IMR-90 (cell line): Measurements from ENCODE around the gene UBFD1. TPM values are rescaled to one million over a fixed set of nuclear protein-coding genes. Genes with fewer than 3 reads are reported as not detected.

Experiments used
- ATAC-seq: fragments of 200-7000 bp; cut with Tn5 transposase; 2 replicates; pipeline ENCODE4 v1.9.1; 2020; ENCODE audit warnings: low read depth, mild to moderate bottlenecking, moderate library complexity
- BruUV-seq: library from RNA; stranded (reverse); fragments of 400-500 nt; replicated peaks from 2 replicates; lab custom pipeline; 2021; lab: Mats Ljungman, UMichigan
- CTCF ChIA-PET: fragments of 300-600 bp; formaldehyde crosslinking; extraction: SDS; loops from one replicate; lab custom pipeline; 2021; ENCODE audit warnings: antibody characterized with exemption; lab: Yijun Ruan, JAX
- POLR2A ChIA-PET: fragments of 300-600 bp; sonication (Branson Sonifier 250); formaldehyde crosslinking; loops from one replicate; lab custom pipeline; 2022; ENCODE audit warnings: antibody characterized with exemption; ENCODE audit not compliant: unreplicated experiment; lab: Charles Lee
- DNase-seq: peaks from one replicate; pipeline ENCODE4 v3.0.0; 2013
- H2AFZ ChIP-seq: replicated peaks from 2 replicates; pipeline ENCODE3; 2013; ENCODE audit warnings: low read length, mild to moderate bottlenecking; ENCODE audit not compliant: poor library complexity
- H2AK5ac ChIP-seq: 2 replicates; pipeline ENCODE4 v1.6.1; 2013; ENCODE audit warnings: low read depth, low read length, inconsistent platforms
- H2AK9ac ChIP-seq: replicated peaks from 2 replicates; pipeline ENCODE3; 2013; ENCODE audit warnings: mild to moderate bottlenecking, low read depth, low read length, moderate library complexity; ENCODE audit not compliant: poor library complexity
- H2BK120ac ChIP-seq: 2 replicates; pipeline ENCODE4 v1.6.1; 2013; ENCODE audit warnings: low read depth, low read length, inconsistent platforms
- H2BK15ac ChIP-seq: 3 replicates; pipeline ENCODE4 v1.6.1; 2013; ENCODE audit warnings: low read depth, low read length, inconsistent platforms
- H2BK20ac ChIP-seq: 2 replicates; pipeline ENCODE4 v1.6.1; 2013; ENCODE audit warnings: low read depth, mild to moderate bottlenecking, inconsistent platforms, low read length, moderate library complexity
- H2BK5ac ChIP-seq: 2 replicates; pipeline ENCODE4 v1.6.1; 2013; ENCODE audit warnings: mild to moderate bottlenecking, low read depth, low read length, inconsistent platforms; ENCODE audit not compliant: poor library complexity, severe bottlenecking
- H3K14ac ChIP-seq: replicated peaks from 2 replicates; pipeline ENCODE4 v1.6.1; 2013; ENCODE audit warnings: low read depth, low read length, inconsistent platforms
- H3K18ac ChIP-seq: 2 replicates; pipeline ENCODE4 v1.6.1; 2013; ENCODE audit warnings: low read depth, low read length, control low read depth
- H3K23ac ChIP-seq: 2 replicates; pipeline ENCODE4 v1.6.1; 2013; ENCODE audit warnings: low read depth, low read length, inconsistent platforms
- H3K27ac ChIP-seq: 2 replicates; pipeline ENCODE4 v1.5.1; 2013; ENCODE audit warnings: mild to moderate bottlenecking, control low read depth, low read length; ENCODE audit not compliant: insufficient read depth
- H3K27me3 ChIP-seq: 2 replicates; pipeline ENCODE4 v1.6.1; 2013; ENCODE audit warnings: low read length; ENCODE audit not compliant: control insufficient read depth, insufficient read depth
- H3K36me3 ChIP-seq: 2 replicates; pipeline ENCODE4 v1.6.1; 2013; ENCODE audit warnings: low read length, mixed read lengths; ENCODE audit not compliant: control insufficient read depth, insufficient read depth
- H3K4ac ChIP-seq: 2 replicates; pipeline ENCODE4 v1.6.1; 2013; ENCODE audit warnings: low read depth, low read length, inconsistent platforms
- H3K4me1 ChIP-seq: 2 replicates; pipeline ENCODE4 v1.6.1; 2013; ENCODE audit warnings: low read length, mixed read lengths; ENCODE audit not compliant: control insufficient read depth, insufficient read depth
- H3K4me2 ChIP-seq: 2 replicates; pipeline ENCODE4 v1.6.1; 2013; ENCODE audit warnings: low read depth, mild to moderate bottlenecking, control low read depth, low read length, moderate library complexity
- H3K4me3 ChIP-seq: 2 replicates; pipeline ENCODE4 v1.5.1; 2013; ENCODE audit warnings: low read depth, mild to moderate bottlenecking, control low read depth, low read length, moderate library complexity; ENCODE audit not compliant: insufficient read depth
- H3K56ac ChIP-seq: 2 replicates; pipeline ENCODE4 v1.6.1; 2013; ENCODE audit warnings: low read length, inconsistent platforms; ENCODE audit not compliant: insufficient read depth; ENCODE audit errors: extremely low read depth
- H3K79me1 ChIP-seq, 2 experiments: 2 replicates each; pipeline ENCODE4 v1.6.1; 2013; ENCODE audit warnings: low read length in 2 of 2, inconsistent platforms in 1 of 2, low read depth in 1 of 2
- H3K9ac ChIP-seq: 2 replicates; pipeline ENCODE4 v1.6.1; 2013; ENCODE audit warnings: low read depth, low read length, control low read depth
- H3K9me1 ChIP-seq: 2 replicates; pipeline ENCODE4 v1.6.1; 2013; ENCODE audit warnings: low read length, inconsistent platforms; ENCODE audit not compliant: insufficient read depth
- H3K9me3 ChIP-seq: 2 replicates; pipeline ENCODE4 v1.6.1; 2013; ENCODE audit warnings: low read length; ENCODE audit not compliant: control insufficient read depth, insufficient read depth
- H4K20me1 ChIP-seq: 2 replicates; pipeline ENCODE4 v1.6.1; 2013; ENCODE audit warnings: low read length, inconsistent platforms; ENCODE audit not compliant: insufficient read depth
- H4K5ac ChIP-seq: 2 replicates; pipeline ENCODE4 v1.6.1; 2013; ENCODE audit warnings: mild to moderate bottlenecking, low read depth, low read length, control low read depth
- H4K8ac ChIP-seq, 2 experiments: 2 replicates each; pipeline ENCODE4 v1.6.1; 2013; ENCODE audit warnings: low read depth in 2 of 2, low read length in 2 of 2, control low read depth in 1 of 2, inconsistent platforms in 1 of 2
- H4K91ac ChIP-seq: 2 replicates; pipeline ENCODE4 v1.6.1; 2013; ENCODE audit warnings: low read depth, low read length, inconsistent platforms; ENCODE audit not compliant: insufficient read depth
- CTCF ChIP-seq: conservative IDR thresholded peaks from 2 replicates; pipeline ENCODE4 v1.5.1; 2012; ENCODE audit warnings: mild to moderate bottlenecking, low read depth, low read length, improper control_type of control experiment
- FOS ChIP-seq: fragments of 150-350 bp; IDR thresholded peaks from 2 replicates; pipeline ENCODE4 v1.6.1; 2016; ENCODE audit warnings: low read depth, low read length
- MAFK ChIP-seq: IDR thresholded peaks from 2 replicates; pipeline ENCODE4 v1.6.1; 2012; ENCODE audit warnings: low read depth, low read length, improper control_type of control experiment
- SMC3 ChIP-seq: fragments of 150-350 bp; IDR thresholded peaks from 2 replicates; pipeline ENCODE4 v1.6.1; 2016; ENCODE audit warnings: low read depth, mild to moderate bottlenecking, antibody characterized with exemption, low read length, moderate library complexity
- WGBS, 2 experiments: methylation state at CpG; one replicate each; pipeline versions ENCODE4 v1.1.5 to v1.1.7; 2013; ENCODE audit warnings: missing lambda C conversion rate in 2 of 2; ENCODE audit not compliant: insufficient read length in 1 of 2; ENCODE audit errors: extremely low coverage in 2 of 2; 5-methylcytosine and 5-hydroxymethylcytosine counted together
- dilution Hi-C: fragments of 300-500 bp; cut with HindIII; formaldehyde crosslinking; loops from one replicate; pipeline ENCODE4 v1.14.3; 2018; ENCODE audit warnings: low sequenced_read_pairs; ENCODE audit not compliant: unreplicated experiment
- in situ Hi-C: fragments of 300-500 bp; cut with MboI; formaldehyde crosslinking; loops from 3 replicates; pipeline ENCODE4 v1.14.3; 2019; ENCODE audit warnings: low sequenced_read_pairs, inconsistent platforms, mixed read lengths
- intact Hi-C: fragments of 100-400 bp; cut with micrococcal nuclease; formaldehyde crosslinking; loops from 2 replicates; pipeline ENCODE4 v1.10.0; 2022
- polyA plus RNA-seq, 3 experiments: library from polyadenylated mRNA; depleted of rRNA; stranded (reverse); fragments of >200 nt; gene quantifications; 2 replicates each; pipeline ENCODE4 v1.2.3, GENCODE V29; 2012; ENCODE audit warnings: low replicate concordance in 1 of 3
- total RNA-seq: library from RNA; depleted of rRNA; stranded (reverse); fragments of >200 nt; gene quantifications from 2 replicates; pipeline ENCODE4 v1.2.3, GENCODE V29; 2012

Gene UBFD1
- total and polyA plus RNA-seq, 2 of the 4 experiments (the other 2 are of a cell fraction), result 39.3 to 55.0 TPM

GRCh38 chr16:23520500-23520899 lies 37.0 kb upstream of the UBFD1 start:
- dilution Hi-C loops (no loop called here), in situ Hi-C loops (loop anchor here (5.0 kb wide), 1 partner anchor 52 kb away; no protein-coding TSS in a partner anchor), intact Hi-C loops (no loop called here)
- no peaks in the 10 kb centered on the region for H3K4me1 ChIP-seq
- no peak overlapping the region for H3K14ac ChIP-seq
- 0 out of 4 replicates have a peak, but pooled peaks cover 0 to 2% of the 10 kb centered on the region in 2 experiments for H3K79me1 ChIP-seq
- TF ChIP-seq FOS, result no peak
- no peak for TF ChIP-seq MAFK
- TF ChIP-seq CTCF, result no peak
- TF ChIP-seq SMC3, result no peak
- no peak overlapping the region for H3K4me2 ChIP-seq
- no peak overlapping the region for H2BK5ac ChIP-seq
- H3K18ac ChIP-seq, result no peak overlapping the region
- H2BK120ac ChIP-seq, result no peak overlapping the region
- H3K36me3 ChIP-seq, result peaks cover 40% of the 10 kb centered on the region
- H3K4ac ChIP-seq, result no peak overlapping the region
- H4K8ac ChIP-seq, result no peak overlapping the region
- H3K9ac ChIP-seq, result no peak overlapping the region
- no peak overlapping the region for H2AFZ ChIP-seq
- no peak overlapping the region for H2BK15ac ChIP-seq
- no peaks in the 10 kb centered on the region for H4K20me1 ChIP-seq
- H3K23ac ChIP-seq, result no peak overlapping the region
- DNase-seq (no peak), ATAC-seq (no peak)
- no peak overlapping the region for H4K5ac ChIP-seq
- CTCF ChIA-PET, result interaction anchor here (0.6 kb wide), 1 partner anchor 37 kb away, joined by 3 read pairs; the partner anchor contains the start of gene EARS2
- POLR2A ChIA-PET, result no interaction called here
- no CpG with 5 or more reads among the region's 4 CpGs for WGBS, 2 experiments
- no peak overlapping the region for H4K91ac ChIP-seq
- H3K9me3 ChIP-seq, result no peaks in the 10 kb centered on the region
- no peak overlapping the region for H2BK20ac ChIP-seq
- H3K27ac ChIP-seq, result no peak overlapping the region
- H2AK5ac ChIP-seq, result no peak overlapping the region
- H3K4me3 ChIP-seq, result no peak overlapping the region
- no TSS peak for BruUV-seq
- H3K56ac ChIP-seq, result no peak overlapping the region
- H3K27me3 ChIP-seq, result no peaks in the 10 kb centered on the region
- no peak overlapping the region for H2AK9ac ChIP-seq
- 0 out of 2 replicates have a peak, but pooled peaks cover 7% of the 10 kb centered on the region for H3K9me1 ChIP-seq
